Esophagus squamous epithelium (tissue), 4 donors: Measurements from ENCODE around the gene SBNO2.

Experiments used
- CTCF ChIP-seq, 6 experiments: fragments of 450-650 bp in 4 of 6; fragments of 200-600 bp in 2 of 6; sonication (generic) in 2 of 6; IDR thresholded peaks; one replicate each; pipeline ENCODE4 v1.5.1; 2016 to 2019; ENCODE audit warnings: antibody characterized with exemption in 6 of 6, mild to moderate bottlenecking in 4 of 6, moderate library complexity in 4 of 6
- POLR2A ChIP-seq, 4 donors: fragments of 450-650 bp; IDR thresholded peaks; one replicate each; pipeline ENCODE4 v1.6.1; 2017; ENCODE audit warnings: antibody characterized with exemption in 4 of 4, mild to moderate bottlenecking in 4 of 4, moderate library complexity in 3 of 4

DNA sequence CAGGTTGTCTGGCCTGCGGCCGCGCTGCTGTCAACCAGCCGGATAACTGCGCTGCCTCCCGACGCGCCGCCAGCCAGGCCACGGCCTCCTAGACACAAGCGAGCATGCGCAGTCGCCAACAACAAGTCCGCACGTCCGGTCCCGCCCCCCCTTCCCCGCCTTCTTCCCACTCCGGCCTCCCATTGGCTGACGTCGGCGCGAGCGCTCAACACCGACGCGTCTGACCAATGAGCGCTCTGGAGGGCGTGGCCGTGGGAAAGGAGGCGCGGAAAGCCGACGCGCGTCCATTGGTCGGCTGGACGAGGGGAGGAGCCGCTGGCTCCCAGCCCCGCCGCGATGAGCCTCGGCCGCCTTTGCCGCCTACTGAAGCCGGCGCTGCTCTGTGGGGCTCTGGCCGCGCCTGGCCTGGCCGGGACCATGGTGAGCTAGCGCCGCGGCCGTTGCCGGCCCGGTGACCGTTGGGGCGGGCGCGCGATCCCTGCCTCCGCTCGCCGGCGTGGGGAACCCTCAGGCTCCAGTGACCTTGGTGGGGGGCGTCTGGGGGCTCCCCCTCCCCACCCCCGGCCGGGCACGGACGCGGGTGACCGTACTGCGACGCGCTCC is 70.3 kb downstream of the SBNO2 start, which contains the start of gene GPX4:
- TF ChIP-seq CTCF (IDR thresholded peaks at IDR 0.05) (no peak), POLR2A (IDR thresholded peaks at IDR 0.05) (peak in 3 of 4 donors; percentile 72 to 99 (median 96))
